HepG2 (cell line): ENCODE results near the gene TXN2. TPM values are rescaled to one million over a fixed set of nuclear protein-coding genes. Genes with fewer than 3 reads are reported as not detected.

ENCODE experiments used
- ATAD3A ChIP-seq: sonication (generic); formaldehyde crosslinking; IDR thresholded peaks from 2 replicates; pipeline ENCODE4 v1.4.0; 2020; ENCODE audit warnings: missing genetic modification reagents
- HNRNPH1 ChIP-seq: fragments of 200-400 bp; formaldehyde crosslinking; optimal IDR thresholded peaks from 2 replicates; pipeline ENCODE3; 2017; ENCODE audit warnings: mild to moderate bottlenecking, low read depth, low read length
- LCORL ChIP-seq, 2 experiments: fragments of 450-650 bp in 1 of 2; sonication (generic) in 1 of 2; formaldehyde crosslinking in 1 of 2; IDR thresholded peaks; 2 replicates each; pipeline versions ENCODE4 v1.5.0 to v1.6.1; 2017 to 2020; ENCODE audit warnings: antibody characterized with exemption in 1 of 2, missing genetic modification reagents in 1 of 2
- MYC ChIP-seq: sonication (generic); formaldehyde crosslinking; IDR thresholded peaks from 2 replicates; pipeline ENCODE4 v1.9.0; 2021; ENCODE audit warnings: missing genetic modification reagents, borderline replicate concordance
- NFE2 ChIP-seq: sonication (generic); formaldehyde crosslinking; IDR thresholded peaks from 2 replicates; pipeline ENCODE4 v1.4.0; 2020; ENCODE audit warnings: missing genetic modification reagents
- NKX3-1 ChIP-seq: sonication (generic); formaldehyde crosslinking; IDR thresholded peaks from 2 replicates; pipeline ENCODE4 v1.5.0; 2020; ENCODE audit warnings: missing genetic modification reagents
- PAWR ChIP-seq: sonication (generic); formaldehyde crosslinking; IDR thresholded peaks from 2 replicates; pipeline ENCODE4 v1.4.0; 2020; ENCODE audit warnings: missing genetic modification reagents, mild to moderate bottlenecking, borderline replicate concordance
- SIN3B ChIP-seq: fragments of 150-350 bp; IDR thresholded peaks from 2 replicates; pipeline ENCODE4 v1.6.1; 2014; ENCODE audit warnings: low read length
- SMYD3 ChIP-seq: sonication (generic); formaldehyde crosslinking; IDR thresholded peaks from 2 replicates; pipeline ENCODE4 v1.8.1; 2023; ENCODE audit warnings: mild to moderate bottlenecking, missing genetic modification reagents
- SPEN ChIP-seq: sonication (generic); formaldehyde crosslinking; IDR thresholded peaks from 2 replicates; pipeline ENCODE4 v1.5.1; 2020; ENCODE audit warnings: low read depth, mild to moderate bottlenecking, missing genetic modification reagents
- THYN1 ChIP-seq: sonication (generic); formaldehyde crosslinking; IDR thresholded peaks from 2 replicates; pipeline ENCODE4 v1.8.1; 2023; ENCODE audit warnings: low read depth, mild to moderate bottlenecking, moderate library complexity, missing genetic modification reagents, borderline replicate concordance
- TOPORS ChIP-seq: sonication (generic); formaldehyde crosslinking; IDR thresholded peaks from 2 replicates; pipeline ENCODE4 v1.8.0; 2023; ENCODE audit warnings: mild to moderate bottlenecking, missing genetic modification reagents
- ZFP36L2 ChIP-seq: sonication (generic); formaldehyde crosslinking; IDR thresholded peaks from 2 replicates; pipeline ENCODE4 v1.4.0; 2020; ENCODE audit warnings: missing genetic modification reagents
- ZGPAT ChIP-seq: IDR thresholded peaks from 2 replicates; pipeline ENCODE4 v1.6.1; 2016; ENCODE audit warnings: mild to moderate bottlenecking
- ZNF414 ChIP-seq: sonication (generic); formaldehyde crosslinking; IDR thresholded peaks from 2 replicates; pipeline ENCODE4 v1.5.0; 2020; ENCODE audit warnings: missing genetic modification reagents
- ZNF607 ChIP-seq: sonication (generic); formaldehyde crosslinking; IDR thresholded peaks from 2 replicates; pipeline ENCODE4 v1.5.1; 2020; ENCODE audit warnings: missing genetic modification reagents, mild to moderate bottlenecking, borderline replicate concordance
- ZNF770 ChIP-seq: sonication (generic); formaldehyde crosslinking; IDR thresholded peaks from 2 replicates; pipeline ENCODE4 v1.5.0; 2020; ENCODE audit warnings: mild to moderate bottlenecking, missing genetic modification reagents
- ZSCAN5A ChIP-seq: sonication (generic); formaldehyde crosslinking; IDR thresholded peaks from 2 replicates; pipeline ENCODE4 v1.8.0; 2022; ENCODE audit warnings: mild to moderate bottlenecking, missing genetic modification reagents, borderline replicate concordance
- polyA plus RNA-seq, 8 experiments: library from polyadenylated mRNA; depleted of rRNA in 3 of 8; stranded (reverse) in 7 of 8; unstranded in 1 of 8; fragments of >200 nt; fragmentation: Illumina TruSeq in 4 of 8; extraction: Trizol in 4 of 8; gene quantifications; 2 replicates each; pipeline versions ENCODE4 v1.2.1 to v1.2.3, GENCODE V29; 2011 to 2016; ENCODE audit warnings: low read depth in 4 of 8, missing spikeins in 1 of 8, mixed read lengths in 1 of 8; ENCODE audit not compliant: insufficient read depth in 1 of 8
- total RNA-seq, 5 experiments: library from RNA; depleted of rRNA; stranded (reverse); fragments of >200 nt; fragmentation: Illumina TruSeq; extraction: Trizol; gene quantifications; 2 replicates each; pipeline ENCODE4 v1.2.3, GENCODE V29; 2016; ENCODE audit warnings: low read depth in 1 of 5

The TXN2 gene
- total and polyA plus RNA-seq, 2 of the 13 experiments (the other 11 are each of a cell fraction or from before 2014, with no cell fraction given), result 41.4 to 109 TPM

GRCh38 chr22:36480941-36481392 lies 473 bp downstream of the TXN2 start (continued):
- no peak for TF ChIP-seq ZNF607 (CRISPR knock-in tag)
- peak; percentile 35; the same call in 1 of the 2 replicates for TF ChIP-seq TOPORS (CRISPR knock-in tag)
- TF ChIP-seq ZNF770 (CRISPR knock-in tag), result 0 out of 2 replicates have a peak, but pooled peaks have one; percentile 2
- 0 out of 2 replicates have a peak, but pooled peaks have one; percentile 20 for TF ChIP-seq ZNF414 (CRISPR knock-in tag)
- 0 out of 2 replicates have a peak, but pooled peaks have one; percentile 36 for TF ChIP-seq SMYD3 (CRISPR knock-in tag)
- TF ChIP-seq SIN3B, result peak; percentile 91; the same call in 1 of the 2 replicates
- TF ChIP-seq LCORL (IDR thresholded peaks at IDR 0.05), result no peak
- TF ChIP-seq LCORL (CRISPR knock-in tag; IDR thresholded peaks at IDR 0.05), result 0 out of 2 replicates have a peak, but pooled peaks have one; percentile 29
- no peak for TF ChIP-seq NFE2 (CRISPR knock-in tag)
- no peak for TF ChIP-seq ZGPAT
- TF ChIP-seq NKX3-1, result 0 out of 2 replicates have a peak, but pooled peaks have one; percentile 27
- TF ChIP-seq HNRNPH1, result no peak
- no peak for TF ChIP-seq ATAD3A
- TF ChIP-seq PAWR, result no peak
- no peak for TF ChIP-seq ZFP36L2 (CRISPR knock-in tag)
- no peak for TF ChIP-seq ZSCAN5A (CRISPR knock-in tag)
- TF ChIP-seq THYN1 (CRISPR knock-in tag), result 0 out of 2 replicates have a peak, but pooled peaks have one; percentile 34
- TF ChIP-seq MYC (CRISPR knock-in tag), result no peak
- peak; percentile 52; the same call in 1 of the 2 replicates for TF ChIP-seq SPEN (CRISPR knock-in tag)
